T47D (cell line): Measurements from ENCODE around the gene AK5.

ENCODE experiments used
- DNase-seq, 2 experiments: peaks; one replicate each; pipeline versions ENCODE4 v3.0.0 to v3.0.0-alpha.2; 2011 to 2012; ENCODE audit warnings: low read depth in 1 of 2, low spot score in 1 of 2
- JUND ChIP-seq: IDR thresholded peaks from 2 replicates; pipeline ENCODE4 v1.6.1; 2012; ENCODE audit warnings: low read depth
- in situ Hi-C: cut with HindIII; loops from 2 replicates; pipeline ENCODE4 v1.10.0; 2016; ENCODE audit warnings: low sequenced_read_pairs, low pct_unique_long_range_greater_than_20kb

AK5 gene

DNA sequence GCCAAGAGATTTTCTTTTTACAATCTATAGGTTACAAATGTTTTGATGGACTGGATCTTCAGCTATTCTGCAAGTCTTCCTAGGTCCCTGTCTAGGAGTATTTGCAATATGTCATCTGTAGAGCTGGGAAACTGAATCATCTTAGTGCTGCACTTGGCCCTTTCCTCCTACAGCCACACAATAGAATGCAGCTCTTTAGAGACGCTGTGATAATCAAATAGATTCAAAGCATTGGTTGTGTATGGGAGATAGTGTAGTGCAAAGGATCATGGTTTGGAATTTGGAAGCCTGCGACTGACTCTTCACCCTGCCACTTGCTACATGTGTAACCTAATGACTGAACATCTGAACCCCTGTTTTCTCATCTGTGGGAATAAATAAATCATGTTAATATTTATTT is 93.7 kb downstream of the AK5 start:
- TF ChIP-seq JUND, result no peak
- no peak for DNase-seq
- in situ Hi-C loops, result no loop called here

DNA sequence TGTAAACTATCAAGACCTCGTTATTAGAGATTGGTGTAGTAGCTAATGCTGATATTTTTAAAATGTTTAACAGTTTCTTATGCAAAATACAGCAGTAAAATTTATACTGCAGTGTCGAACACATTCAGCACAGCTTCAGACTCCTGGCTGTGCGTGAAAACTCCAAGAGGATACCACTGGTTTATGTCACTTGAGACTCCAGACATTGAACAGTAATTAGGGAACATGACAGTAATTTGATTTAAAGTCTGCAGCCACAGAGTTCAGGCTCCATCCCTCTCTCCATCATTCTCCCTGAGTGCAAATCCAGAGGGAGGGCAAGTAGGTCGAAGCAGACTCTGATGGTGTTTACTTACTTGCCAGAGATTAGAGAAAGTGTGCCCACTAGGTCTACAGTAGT is 94.2 kb downstream of the AK5 start:
- DNase-seq, result no peak
- in situ Hi-C loops, result no loop called here
- TF ChIP-seq JUND, result no peak

DNA sequence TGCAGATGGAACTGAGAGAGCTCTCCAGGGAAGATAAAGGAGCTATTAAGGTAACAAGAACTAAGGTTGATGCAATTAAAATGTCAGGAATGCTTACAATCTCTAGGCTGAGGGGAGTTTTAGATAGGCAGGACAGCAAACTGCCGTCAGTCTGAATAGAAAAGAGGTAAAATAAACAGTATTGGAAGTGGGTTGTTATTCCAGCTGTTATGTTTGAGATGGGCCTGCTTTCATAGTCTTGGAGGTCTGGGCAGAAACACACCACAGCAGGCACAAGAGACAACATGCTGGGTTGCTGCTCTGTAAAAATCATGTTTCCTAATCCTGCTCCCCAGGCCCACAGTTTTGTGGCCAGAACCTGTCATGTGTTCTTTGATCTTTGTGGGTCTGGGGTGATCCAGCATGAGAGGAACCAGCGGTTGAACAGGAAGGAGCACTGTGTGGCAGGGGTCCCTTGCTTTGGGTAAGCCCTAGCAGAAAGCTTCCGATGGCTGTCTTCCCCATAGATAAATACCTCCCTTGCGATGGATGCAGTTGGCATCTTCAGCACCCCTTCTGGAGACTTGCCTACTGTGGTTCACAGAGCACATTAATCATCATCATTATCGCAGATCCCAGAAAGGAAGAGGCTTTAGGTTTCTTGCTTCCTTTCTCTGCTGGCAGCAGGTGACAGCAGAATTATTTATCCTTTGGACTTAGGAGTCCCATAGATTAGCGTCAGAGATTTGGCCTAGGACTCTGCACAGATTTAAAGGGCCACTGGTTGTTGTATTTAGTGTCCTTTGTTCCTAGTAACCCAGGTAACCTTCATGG is 97.1 kb downstream of the AK5 start:
- no peak for TF ChIP-seq JUND
- no peak for DNase-seq
- in situ Hi-C loops, result no loop called here

DNA sequence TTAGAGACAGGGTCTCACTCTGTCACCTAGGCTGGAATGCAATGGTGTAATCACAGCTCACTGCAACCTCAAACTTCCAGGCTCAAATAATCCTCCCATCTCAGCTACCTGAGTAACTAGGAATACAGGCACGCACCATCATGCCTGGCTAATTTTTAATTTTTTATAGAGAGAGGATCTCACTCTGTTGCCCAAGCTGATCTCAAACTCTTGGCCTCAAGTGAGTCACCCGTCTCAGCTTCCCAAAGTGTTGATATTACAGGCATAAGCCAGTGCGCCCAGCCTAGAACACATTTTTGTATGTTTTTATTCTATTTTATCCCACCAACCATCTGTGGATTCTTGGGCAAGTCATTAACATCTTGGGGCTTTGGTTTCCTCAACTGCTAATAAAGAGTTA is 100.5 kb downstream of the AK5 start:
- DNase-seq, result no peak
- no peak for TF ChIP-seq JUND
- in situ Hi-C loops, result no loop called here

DNA sequence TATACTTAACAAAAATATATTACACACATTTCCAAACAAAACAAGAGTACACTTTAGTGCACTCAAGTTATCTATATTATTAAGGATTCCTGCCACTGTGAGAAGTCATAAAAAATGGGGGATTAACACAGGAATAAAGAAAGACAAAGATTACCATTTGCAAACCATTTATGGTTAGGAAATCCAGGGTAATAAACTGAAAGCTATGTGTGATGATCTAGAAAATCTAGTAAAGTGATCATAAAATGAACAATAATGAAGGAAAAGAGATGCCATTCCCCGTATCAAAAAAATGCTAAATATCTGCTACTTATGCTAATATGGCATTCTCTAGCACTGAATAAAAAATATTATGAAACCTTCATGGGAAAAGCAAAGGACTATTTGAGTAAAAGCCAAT is 101.4 kb downstream of the AK5 start:
- in situ Hi-C loops, result no loop called here
- no peak for DNase-seq
- no peak for TF ChIP-seq JUND

DNA sequence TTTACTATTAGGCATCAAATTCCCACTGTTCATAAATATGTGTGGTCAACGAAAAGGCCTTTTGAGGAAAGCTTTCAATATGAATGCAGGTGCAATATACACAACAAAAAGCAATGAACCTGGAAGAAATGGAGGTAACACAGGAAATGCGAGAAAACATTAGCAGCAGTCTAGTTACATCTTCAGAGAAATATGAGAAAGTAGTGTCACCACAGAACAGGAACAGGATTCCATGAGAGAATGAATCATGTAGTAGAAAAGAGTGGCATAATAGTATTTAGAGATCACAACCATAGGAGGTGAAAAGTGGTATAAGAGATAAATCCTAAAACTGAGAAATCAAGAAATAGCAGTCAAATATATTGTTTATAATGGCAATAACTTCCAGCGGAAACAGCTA is 103.7 kb downstream of the AK5 start:
- TF ChIP-seq JUND, result no peak
- no peak for DNase-seq
- in situ Hi-C loops, result no loop called here

DNA sequence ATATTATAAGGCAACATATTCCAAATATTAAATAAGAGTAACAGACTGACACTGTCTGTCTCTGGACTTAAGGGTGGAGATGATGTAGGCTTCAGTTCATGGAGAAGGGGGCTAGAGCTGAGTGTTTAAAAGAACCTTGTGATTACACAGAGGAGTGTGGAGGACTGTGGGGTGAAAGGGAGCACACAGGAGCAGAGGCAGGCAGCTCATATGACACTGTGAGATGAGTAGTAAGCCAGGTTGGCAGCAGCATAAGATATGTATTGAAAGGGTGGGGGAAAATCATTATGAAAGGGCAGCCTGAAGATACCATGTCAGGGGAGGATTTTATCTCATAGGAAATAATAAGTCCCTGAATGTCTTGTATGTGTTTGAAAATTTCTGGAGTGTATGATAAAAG is 104.5 kb downstream of the AK5 start:
- TF ChIP-seq JUND, result no peak
- in situ Hi-C loops, result no loop called here
- no peak for DNase-seq

DNA sequence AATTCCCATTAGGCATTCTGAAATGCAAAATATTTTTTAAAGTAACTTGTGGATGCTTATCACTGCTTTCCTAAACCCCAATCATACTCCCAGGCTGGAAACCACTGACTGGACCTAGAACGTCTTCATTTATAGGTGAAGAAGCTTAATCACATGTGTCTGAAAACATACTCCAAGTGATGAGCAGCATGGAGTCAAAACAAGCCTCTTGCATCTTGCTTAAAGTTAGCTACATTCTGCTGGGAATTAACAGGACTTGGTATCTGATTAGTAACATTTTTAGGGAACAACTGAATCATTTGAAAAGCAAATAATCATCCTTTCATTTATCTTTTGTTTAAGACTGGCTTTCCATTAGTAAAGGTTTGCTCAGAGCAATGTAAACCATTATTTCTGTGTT is 105.7 kb downstream of the AK5 start:
- DNase-seq, result no peak
- in situ Hi-C loops, result no loop called here
- TF ChIP-seq JUND, result no peak

DNA sequence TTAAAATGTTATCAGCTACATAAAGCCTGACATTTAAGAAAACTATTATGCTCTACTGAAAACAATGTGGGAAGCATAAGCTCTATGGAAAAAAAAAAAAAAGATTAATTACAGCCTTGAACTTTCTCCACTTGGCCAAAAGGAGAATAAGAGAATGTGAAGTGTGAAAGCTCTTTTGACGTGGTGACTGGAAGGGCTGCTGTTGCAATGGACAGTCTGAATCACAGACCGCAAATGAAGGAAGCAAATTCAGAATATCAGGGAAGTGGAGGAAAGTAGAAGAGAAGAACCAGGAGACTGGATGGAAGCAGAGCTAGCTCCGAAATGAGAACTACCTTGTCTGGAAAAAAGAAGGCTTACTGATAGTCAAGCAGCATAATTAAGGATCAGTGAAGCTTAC is 106.8 kb downstream of the AK5 start:
- in situ Hi-C loops, result no loop called here
- no peak for TF ChIP-seq JUND
- no peak for DNase-seq

DNA sequence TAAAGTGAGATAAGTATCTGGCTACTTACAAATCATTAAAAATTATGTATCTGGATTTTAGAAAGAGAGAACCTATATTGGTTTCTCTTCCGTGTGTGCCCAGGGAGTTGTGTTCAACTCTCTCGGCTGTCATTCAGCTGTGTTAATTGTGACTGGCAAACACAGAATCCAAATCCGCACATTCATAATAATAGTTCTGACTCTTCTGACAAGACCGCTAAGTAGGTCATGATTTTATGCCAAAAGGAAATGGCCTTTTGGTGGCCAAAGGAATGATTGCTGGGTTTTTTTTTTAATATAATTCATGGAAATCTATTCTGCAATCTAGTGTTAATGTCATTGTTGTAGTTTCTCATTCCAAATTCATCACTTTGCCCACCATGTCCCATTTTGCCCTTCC is 110.7 kb downstream of the AK5 start:
- in situ Hi-C loops, result no loop called here
- no peak for DNase-seq

DNA sequence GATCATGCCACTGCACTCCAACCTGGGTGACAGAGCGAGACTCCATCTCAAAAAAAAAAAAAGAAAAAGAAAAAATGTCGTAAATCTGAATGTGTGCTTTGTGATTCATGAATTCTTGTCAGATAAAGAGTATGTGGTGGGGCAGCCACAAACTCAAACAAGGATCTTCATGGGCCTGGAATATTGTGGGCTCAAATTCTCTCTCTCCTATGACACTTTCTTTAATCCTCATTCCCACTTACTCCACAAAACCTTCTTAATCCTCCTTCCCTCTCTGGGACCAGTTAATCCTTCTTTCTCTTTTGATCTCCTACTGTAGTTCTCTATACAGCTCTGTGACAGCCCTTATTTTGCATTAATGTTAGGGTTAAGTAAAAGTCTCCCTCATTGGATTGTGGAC is 112.3 kb downstream of the AK5 start:
- in situ Hi-C loops, result no loop called here
- DNase-seq, result no peak
- no peak for TF ChIP-seq JUND

More for the DNA sequence above, 110.7 kb downstream of the AK5 start:
- no peak for TF ChIP-seq JUND

DNA sequence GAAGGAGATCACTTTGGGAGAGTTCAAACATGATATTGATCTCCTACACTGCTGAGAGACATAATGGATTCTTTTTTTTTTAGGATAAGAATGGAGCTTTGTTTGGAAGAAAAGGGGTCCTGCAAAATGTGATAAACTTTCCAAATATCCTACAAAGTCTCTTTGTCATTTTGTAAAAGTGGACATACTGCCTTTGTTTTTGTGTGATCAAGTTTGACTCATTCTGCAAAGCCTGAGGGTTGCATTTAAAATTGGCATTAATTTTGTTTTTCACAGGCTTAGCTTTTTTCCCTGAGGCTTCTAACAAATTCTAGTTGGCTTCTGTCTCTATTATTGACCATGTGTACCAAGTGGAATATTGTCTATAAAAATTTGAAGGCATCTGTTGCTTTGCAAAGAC is 113.2 kb downstream of the AK5 start:
- in situ Hi-C loops, result no loop called here
- no peak for TF ChIP-seq JUND
- DNase-seq, result no peak

DNA sequence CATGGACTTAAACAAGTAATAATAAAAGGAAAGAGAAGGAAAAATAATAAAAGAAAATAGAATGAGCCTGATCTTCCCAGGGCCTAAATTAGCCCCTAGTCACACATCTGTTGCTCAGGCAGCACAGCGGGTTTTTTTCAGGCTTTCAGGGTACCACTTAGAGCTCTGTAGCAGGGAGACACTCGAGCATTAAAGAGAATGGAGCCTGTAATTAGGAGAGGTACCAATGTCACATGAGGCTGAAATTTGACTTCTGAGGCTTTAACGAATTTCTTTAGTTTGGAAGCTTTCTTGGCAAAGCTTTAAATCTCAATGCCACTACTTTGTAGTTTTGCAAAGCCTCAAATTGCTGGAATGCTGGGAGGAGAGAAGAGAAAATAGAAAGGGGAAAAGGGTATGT is 116.3 kb downstream of the AK5 start:
- no peak for TF ChIP-seq JUND
- no peak for DNase-seq
- in situ Hi-C loops, result no loop called here

DNA sequence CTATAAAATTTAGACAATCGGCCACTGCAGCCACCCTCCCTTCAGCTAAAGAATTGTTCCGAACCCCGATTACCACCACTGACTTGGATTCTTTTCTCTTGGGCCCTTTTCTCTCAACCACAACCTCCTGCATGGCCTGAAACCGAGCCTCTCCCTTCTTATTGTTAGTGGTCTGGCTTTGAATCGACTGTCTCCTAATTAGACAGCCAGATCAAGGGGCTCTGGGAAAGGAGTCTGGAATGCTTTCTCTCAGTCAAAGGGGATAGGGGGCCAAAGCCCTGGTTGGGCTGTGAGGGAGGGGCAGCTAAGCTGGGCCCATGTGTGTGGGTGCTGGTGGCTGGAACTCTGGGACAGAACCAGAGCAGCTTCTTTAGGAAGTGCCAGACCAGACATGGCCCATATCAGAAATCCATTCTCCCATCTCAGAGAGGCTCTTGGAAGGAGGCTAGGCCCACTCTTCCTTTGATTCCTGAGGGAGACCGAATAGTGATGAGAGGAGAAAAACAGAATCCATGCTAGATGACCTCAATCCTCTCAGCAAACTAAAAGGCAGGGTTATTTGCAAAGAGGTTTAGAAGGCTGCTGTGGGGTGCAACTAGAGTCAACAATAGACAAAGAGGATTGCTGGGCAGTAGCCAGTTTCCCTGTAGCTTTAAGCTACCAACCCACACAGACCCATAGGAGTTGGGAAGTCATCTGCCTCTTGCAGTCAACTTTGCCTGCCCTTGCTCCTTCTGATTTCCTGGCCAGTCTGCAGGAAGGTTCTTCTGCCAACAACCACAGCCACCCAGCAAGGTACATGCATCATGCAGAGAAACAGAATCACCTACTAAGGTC is 117.6 kb downstream of the AK5 start:
- DNase-seq, result no peak
- no peak for TF ChIP-seq JUND
- in situ Hi-C loops, result no loop called here
